Mucosa of gallbladder (tissue), 1 donor: Measurements from ENCODE around the gene VAC14. TPM values are rescaled to one million over a fixed set of nuclear protein-coding genes. Genes with fewer than 3 reads are reported as not detected.

Experiments used
- DNase-seq: peaks from one replicate; pipeline ENCODE4 v3.0.0-alpha.2; 2020; ENCODE audit warnings: low spot score
- total RNA-seq: library from RNA; stranded (reverse); gene quantifications from one replicate; pipeline ENCODE4 v1.2.1, GENCODE V29; 2021
- donor health status: DM: no; HTN: no; CAD: no.

Gene VAC14
- total RNA-seq, 1 donor from 2014 or later: 32.6 TPM

- no peak for DNase-seq
Observed at GRCh38 chr16:70725024-70725911, 75.7 kb downstream of the VAC14 start.

- DNase-seq: peak; percentile 73
Observed at GRCh38 chr16:70724146-70725023, 76.6 kb downstream of the VAC14 start.

- no peak for DNase-seq
Observed at GRCh38 chr16:70723740-70724145, 77.2 kb downstream of the VAC14 start.

GRCh38 chr16:70721202-70721963 lies 79.6 kb downstream of the VAC14 start:
- no peak for DNase-seq

- DNase-seq: no peak
Observed at GRCh38 chr16:70720425-70721201, 80.3 kb downstream of the VAC14 start.

- DNase-seq: no peak
Observed at GRCh38 chr16:70717065-70717464, 83.9 kb downstream of the VAC14 start.

- no peak for DNase-seq
Observed at GRCh38 chr16:70715860-70716357, 85.0 kb downstream of the VAC14 start.

GRCh38 chr16:70715055-70715858 lies 85.7 kb downstream of the VAC14 start:
- peak; percentile 70 for DNase-seq

GRCh38 chr16:70714581-70715054 lies 86.3 kb downstream of the VAC14 start:
- no peak for DNase-seq

- DNase-seq: no peak
Observed at GRCh38 chr16:70713824-70714223, 87.1 kb downstream of the VAC14 start.

- no peak for DNase-seq
Observed at GRCh38 chr16:70713342-70713741, 87.6 kb downstream of the VAC14 start.

GRCh38 chr16:70712942-70713341 lies 88.0 kb downstream of the VAC14 start:
- DNase-seq: no peak

GRCh38 chr16:70712359-70712758 lies 88.6 kb downstream of the VAC14 start:
- DNase-seq: no peak

GRCh38 chr16:70711211-70712031 lies 89.5 kb downstream of the VAC14 start:
- DNase-seq: no peak

- DNase-seq: no peak
Observed at GRCh38 chr16:70710422-70711210, 90.3 kb downstream of the VAC14 start.

GRCh38 chr16:70709942-70710341 lies 91.0 kb downstream of the VAC14 start:
- no peak for DNase-seq

GRCh38 chr16:70709457-70709856 lies 91.5 kb downstream of the VAC14 start:
- no peak for DNase-seq
